NOMO-1 treated with dmso at 0.1 percent for 144 hours (cell line): Measurements from ENCODE around the gene CDK7.

ENCODE experiments used
- DNase-seq: peaks from one replicate; lab custom pipeline; 2025; ENCODE audit not compliant: unreplicated experiment; lab: John Stamatoyannopoulos, UW

Gene CDK7

GRCh38 chr5:69288688-69289087 lies 54.0 kb downstream of the CDK7 start:
- no peak for DNase-seq

GRCh38 chr5:69292306-69292705 lies 57.6 kb downstream of the CDK7 start:
- DNase-seq: no peak

DNA sequence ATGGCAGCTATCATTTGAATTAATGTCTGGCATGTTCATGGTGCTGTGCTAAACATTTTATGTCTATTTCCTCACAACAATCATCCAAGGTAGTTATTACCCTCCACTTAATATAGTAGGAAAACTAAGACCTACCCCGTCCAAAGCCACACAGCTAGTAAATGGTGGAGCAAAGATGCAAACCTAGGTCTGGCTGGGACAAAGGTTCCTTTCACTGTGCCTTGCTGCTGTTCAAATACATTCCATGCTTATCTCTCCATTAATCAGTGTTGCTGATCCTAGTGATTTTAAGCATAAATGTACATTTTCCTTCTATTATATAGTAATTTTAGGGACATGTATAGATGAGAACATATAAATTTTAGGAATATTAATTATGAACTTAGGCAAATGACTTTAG lies 59.2 kb downstream of the CDK7 start:
- DNase-seq: no peak

DNA sequence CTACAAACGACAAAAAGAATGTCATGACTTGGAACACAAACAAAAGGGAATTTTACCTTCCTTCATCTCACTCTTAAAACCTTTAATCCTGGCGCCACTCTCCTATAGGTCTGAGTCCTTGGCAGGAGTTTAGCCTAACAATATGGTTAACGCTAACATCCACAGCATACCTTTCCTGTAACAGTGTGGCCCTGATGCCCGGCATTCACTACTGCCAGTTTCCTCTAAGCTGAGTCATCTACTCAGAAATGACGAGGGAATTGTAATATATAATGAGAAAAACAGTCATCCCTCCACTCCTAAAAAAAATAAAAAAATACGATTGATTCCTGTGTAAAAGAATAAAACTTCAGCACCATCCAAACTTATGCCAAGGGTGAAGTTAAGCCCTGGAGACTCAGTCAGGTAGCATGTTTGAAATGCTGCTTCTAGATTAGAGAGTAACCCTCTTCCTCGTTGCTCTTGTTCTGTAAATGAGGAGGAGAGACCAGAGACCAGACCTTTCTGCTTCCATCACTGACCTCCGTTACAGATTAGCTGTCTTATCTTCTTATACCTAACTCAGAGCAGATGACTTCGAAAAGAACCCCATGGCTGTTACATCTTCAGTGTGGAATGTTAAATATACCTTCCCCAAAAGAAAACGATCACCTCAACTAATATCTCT lies 60.5 kb downstream of the CDK7 start:
- no peak for DNase-seq

DNA sequence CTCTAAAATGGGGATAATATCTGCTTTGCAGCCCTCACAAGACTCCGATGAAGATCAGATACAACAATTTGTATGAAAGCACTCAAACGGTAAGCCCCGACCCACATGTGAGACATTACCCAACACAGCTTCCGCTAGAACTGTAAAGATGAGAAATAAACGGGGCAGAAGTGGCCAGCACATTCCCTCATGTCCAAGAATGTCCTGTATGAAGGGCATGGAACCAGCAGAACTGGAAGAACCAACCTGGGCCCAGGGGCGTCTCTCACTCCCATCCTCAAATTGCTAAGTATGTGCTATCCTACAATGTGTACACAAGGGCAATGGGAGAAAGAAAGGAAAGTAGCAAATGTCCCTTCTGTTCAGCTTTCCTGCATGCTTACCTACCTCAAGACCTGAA lies 64.9 kb downstream of the CDK7 start:
- no peak for DNase-seq

- DNase-seq: no peak
These were observed 66.0 kb downstream of the CDK7 start for GRCh38 chr5:69300537-69301203.

- DNase-seq: no peak
These were observed 70.8 kb downstream of the CDK7 start for GRCh38 chr5:69305512-69305911.

- DNase-seq: no peak
These were observed 73.4 kb downstream of the CDK7 start for GRCh38 chr5:69308046-69308553.

DNA sequence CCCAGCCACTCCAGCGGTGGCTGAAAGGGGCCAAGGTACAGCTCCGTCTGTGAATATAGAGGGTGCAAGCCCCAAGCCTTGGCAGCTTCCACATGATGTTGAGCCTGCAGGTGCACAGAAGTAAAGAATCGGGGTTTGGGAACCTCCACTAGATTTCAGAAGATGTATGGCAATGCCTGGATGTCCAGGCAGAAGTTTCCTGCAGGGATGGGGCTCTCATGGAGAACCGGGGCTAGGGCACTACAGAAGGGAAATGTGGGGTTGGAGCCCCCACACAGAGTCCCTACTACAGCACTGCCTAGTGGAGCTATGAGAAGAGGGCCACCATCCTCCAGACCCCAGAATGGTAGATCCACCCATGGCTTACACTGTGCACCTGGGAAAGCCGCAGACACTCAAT lies 74.7 kb downstream of the CDK7 start:
- no peak for DNase-seq

GRCh38 chr5:69312459-69313160 lies 77.9 kb downstream of the CDK7 start:
- DNase-seq: no peak

- no peak for DNase-seq
These were observed 78.7 kb downstream of the CDK7 start for GRCh38 chr5:69313428-69313827.

DNA sequence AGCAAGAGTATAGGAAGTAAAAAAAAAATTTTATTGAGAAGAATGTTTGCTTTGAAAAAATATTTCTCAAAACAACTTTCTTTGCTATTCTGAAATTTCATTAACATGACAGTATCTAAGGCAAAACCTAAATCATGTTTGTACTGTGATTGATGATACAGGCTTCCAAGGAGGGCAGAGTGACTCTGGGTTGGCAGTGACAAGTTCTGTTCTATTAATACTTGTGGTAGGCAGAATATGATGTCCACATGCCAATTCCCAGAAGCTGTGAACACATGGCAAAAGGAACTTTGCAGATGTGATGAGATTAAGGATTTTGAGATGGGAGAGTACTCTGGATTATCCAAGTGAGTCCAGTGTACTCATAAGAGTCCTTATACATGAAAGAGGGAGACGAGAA lies 81.3 kb downstream of the CDK7 start:
- no peak for DNase-seq

DNA sequence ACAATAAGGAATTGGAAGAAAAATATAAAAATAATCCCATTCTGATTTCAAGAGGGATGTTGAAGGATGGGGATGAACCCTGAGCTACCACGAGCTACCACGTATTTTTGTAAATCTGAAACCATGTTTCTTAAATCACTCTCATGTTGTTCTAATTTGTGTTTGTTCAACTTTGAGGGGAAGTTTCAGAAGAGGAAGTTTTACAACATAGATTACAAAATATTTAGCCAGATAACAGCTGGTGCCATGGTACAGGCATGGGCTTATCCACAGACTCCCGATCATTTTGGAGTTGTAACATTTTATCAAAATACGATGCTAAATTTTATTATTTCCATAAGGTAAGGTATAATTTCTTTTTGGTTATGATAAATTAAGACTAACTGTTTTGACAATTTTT lies 82.7 kb downstream of the CDK7 start:
- peak; percentile 25 for DNase-seq

DNA sequence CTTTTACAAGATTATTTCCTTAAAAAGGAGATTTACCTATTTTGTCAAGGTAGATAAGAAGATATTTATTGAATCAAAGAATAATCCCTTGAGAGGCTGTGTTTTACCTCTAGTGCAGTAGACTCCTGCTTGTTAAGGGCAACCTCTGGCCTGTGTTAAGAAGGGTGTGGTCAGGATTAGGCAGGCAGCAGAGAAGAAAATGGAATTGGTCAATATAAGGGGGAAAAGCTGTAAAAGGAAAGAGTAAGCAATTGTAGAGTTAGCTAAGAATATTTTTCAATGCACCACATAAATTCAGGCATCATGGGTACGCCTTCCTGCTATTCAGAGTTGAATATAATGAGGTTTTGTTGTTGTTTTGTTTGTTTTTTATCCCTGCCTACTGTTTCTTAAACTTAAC lies 91.7 kb downstream of the CDK7 start:
- DNase-seq: no peak
